GM21526 (cell line): ENCODE measurements around the gene FGD5.

Experiments used
- ATAC-seq: cut with Tn5 transposase; IDR thresholded peaks from one replicate; pipeline ENCODE4 v1.9.1; 2021; ENCODE audit warnings: moderate library complexity; ENCODE audit not compliant: unreplicated experiment, low FRiP score

Gene FGD5, protein sequence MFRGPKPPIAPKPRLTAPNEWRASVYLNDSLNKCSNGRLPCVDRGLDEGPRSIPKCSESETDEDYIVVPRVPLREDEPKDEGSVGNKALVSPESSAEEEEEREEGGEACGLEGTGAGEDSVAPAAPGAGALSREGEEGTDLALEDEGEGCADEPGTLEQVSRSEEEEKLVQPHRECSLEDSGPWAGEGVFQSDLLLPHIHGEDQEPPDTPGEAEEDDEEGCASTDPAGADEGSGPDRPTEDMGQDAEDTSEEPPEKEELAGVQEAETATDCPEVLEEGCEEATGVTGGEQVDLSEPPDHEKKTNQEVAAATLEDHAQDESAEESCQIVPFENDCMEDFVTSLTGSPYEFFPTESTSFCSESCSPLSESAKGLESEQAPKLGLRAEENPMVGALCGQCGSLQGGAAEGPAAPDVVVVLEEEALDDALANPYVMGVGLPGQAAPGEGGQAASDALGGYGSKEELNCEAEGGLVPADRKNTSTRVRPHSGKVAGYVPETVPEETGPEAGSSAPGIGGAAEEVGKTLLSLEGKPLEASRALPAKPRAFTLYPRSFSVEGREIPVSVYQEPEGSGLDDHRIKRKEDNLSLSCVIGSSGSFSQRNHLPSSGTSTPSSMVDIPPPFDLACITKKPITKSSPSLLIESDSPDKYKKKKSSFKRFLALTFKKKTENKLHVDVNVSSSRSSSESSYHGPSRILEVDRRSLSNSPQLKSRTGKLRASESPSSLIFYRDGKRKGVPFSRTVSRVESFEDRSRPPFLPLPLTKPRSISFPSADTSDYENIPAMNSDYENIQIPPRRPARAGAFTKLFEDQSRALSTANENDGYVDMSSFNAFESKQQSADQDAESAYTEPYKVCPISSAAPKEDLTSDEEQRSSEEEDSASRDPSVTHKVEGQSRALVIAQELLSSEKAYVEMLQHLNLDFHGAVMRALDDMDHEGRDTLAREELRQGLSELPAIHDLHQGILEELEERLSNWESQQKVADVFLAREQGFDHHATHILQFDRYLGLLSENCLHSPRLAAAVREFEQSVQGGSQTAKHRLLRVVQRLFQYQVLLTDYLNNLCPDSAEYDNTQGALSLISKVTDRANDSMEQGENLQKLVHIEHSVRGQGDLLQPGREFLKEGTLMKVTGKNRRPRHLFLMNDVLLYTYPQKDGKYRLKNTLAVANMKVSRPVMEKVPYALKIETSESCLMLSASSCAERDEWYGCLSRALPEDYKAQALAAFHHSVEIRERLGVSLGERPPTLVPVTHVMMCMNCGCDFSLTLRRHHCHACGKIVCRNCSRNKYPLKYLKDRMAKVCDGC (N-terminal part only)

DNA sequence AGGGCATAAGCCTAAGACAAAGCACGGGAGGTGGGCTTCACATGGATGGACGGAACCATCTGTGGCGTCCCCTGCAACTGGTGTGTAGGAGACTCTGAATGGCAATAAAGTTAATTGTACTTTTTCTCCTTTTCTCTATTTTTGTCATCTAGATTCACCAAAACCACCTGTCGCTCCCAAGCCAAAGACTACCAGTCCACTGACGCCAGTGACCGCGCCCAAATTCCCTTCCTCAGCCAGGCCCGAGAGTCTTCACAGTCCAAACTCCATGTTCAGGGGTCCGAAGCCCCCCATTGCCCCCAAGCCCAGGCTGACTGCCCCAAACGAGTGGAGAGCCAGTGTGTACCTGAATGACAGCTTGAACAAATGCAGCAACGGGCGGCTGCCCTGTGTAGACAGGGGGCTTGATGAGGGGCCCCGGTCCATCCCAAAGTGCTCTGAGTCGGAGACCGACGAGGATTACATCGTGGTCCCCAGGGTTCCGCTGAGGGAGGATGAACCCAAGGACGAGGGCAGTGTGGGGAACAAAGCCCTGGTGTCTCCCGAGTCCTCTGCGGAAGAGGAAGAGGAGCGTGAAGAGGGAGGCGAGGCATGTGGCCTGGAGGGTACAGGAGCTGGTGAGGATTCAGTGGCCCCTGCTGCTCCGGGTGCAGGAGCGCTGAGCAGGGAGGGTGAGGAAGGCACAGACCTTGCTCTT, at the start of gene FGD5:
FGD5 (plus strand) TSS at position 159 of the 697 bp plus-strand sequence; CDS start at position 269, 110 bp downstream.
- ATAC-seq, result no peak

DNA sequence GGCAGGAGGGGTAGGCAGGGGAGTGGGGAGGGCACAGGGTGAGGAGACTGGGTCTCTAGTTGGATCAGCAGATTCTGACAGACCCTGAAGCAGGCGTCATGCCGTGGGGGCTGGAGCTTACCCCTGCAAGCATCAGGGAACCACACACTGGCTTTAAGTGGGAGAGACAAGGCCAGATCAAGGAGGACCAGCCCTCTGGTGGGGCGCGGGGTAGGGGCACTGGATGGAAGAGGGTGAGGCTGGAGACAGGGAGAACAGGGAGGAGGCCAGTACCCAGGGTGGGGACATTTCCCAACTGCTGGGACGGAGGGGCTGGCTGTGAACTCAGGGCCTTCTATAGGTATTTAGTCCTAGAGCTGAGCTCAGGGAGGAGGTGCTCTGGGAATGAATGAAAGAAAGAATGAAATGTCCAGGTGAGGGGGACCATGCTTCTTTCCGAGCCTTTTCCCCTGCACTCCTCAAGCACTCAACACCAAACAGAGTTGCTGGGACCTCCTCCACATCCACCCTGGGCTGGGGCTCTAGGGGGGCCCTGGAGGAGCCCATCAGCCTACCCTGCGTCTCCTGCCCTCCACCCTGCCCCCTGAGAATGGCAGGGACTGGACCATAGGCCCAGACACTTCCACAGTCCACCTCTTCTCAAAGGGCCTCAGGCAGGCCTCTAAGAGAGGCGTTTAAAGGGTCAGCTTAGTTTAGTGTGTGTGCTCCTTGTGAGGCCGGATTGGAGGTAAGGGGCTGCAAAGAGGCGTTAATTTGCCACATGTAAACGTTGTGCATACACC, 49.0 kb upstream of the FGD5 start:
- ATAC-seq, result no peak

DNA sequence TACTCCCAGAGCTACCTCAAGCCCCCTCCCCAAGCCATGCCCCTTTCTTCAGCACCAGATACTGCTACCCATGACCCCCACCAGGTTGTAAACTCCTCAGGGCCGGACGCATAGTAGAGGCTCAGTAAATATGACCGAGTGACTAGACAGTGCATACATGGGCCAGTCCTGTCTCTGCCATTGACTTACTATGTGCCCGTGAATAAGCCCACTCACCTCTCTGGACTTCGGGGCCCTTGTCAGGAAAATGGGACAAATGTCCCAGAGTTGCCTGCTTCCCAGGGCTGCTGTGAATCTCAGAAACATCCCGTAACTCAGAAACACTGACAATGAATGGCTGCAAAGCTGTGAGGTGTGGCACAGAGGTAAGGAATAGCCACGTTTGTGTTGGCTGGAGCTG, 48.2 kb upstream of the FGD5 start:
- no peak for ATAC-seq

DNA sequence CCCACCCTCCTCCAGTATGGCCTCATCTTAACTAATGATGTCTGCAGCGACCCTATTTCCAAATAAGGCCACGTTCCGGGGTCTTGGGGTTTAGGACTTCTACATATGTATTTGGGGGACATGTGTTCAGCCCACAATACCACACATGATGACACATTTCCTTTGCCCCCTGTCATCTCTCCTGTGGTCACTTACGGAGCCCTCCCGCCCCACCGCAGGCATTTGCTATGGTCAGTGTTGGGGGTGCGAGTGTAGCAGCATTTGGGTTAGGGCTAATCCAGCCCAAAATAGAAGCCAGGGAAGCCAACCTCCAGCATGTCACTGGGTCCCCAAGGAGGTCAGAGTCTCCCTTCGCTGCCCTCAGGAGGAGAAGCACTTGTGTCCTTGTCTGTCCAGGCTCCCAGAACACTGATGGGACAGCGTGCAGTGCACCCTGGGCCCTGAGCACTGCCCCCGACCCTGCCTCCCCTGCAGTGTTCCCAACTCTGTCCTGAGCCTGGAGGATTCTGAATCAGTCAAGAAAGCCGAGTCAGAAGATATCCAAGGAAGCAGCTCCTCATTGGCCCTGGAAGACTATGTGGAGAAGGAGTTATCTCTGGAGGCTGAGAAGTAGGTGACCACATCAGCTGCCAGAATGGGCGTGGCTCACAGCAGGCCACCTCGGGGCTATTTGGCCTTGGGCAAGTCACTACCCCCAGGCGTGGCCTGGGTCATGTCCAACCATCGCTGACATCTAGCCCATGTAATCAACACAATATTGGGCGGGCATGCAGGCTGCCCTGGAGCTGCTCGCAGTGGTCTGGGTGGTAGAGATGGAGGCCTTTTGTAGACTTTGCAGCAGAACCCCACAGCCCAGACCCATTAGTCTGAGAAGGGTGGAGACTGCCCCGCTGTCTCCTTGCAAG, 46.9 kb upstream of the FGD5 start:
- ATAC-seq, result no peak

DNA sequence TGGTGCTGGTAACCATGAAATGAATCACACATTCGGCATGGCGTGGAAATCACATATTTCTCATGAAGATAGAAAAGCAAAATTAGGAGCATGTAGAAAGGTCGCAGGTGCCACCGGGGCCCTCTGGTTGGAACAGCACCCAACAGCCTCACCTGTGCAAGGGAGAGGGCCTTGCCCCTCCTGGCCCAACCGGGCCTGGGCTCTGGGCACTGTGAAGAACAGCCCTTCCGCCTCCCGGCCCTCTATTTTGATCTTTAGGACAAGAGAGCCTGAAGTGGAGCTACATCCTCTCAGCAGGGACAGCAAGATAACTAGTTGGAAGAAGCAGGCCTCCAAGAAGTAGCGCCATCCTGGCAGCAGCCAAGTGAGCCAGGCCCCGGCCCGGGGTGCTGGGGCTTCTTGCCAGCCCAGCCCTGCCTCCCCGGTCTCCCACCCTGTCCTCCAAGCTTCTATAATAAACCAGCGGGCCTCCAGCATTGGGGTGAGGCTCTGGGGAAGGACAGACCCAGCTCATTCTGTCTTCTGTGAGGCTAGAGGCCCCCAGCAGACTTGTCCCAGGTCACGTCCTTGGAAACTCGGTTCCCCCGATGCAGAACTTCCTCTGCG, 46.1 kb upstream of the FGD5 start:
- ATAC-seq, result no peak

DNA sequence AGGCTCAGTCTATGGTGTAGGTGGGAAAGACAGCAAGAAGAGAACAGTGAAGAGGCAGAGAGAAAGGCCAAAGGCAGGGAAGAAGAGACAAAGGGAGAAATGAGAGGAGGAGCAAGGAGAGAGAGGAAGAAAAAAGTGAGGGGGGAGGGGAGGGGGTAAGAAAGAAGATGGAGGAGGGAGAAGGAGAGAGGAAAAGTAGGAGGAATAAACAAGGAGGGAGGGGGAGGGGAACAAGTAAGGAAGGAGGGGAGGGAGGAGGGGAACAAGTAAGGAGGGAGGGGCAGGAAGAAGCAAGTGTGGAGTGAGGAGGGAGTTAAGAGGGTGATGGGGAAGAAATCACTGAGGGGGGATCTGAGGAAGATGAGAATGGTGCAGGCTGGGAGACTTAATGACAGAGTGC, 45.5 kb upstream of the FGD5 start:
- ATAC-seq, result no peak

DNA sequence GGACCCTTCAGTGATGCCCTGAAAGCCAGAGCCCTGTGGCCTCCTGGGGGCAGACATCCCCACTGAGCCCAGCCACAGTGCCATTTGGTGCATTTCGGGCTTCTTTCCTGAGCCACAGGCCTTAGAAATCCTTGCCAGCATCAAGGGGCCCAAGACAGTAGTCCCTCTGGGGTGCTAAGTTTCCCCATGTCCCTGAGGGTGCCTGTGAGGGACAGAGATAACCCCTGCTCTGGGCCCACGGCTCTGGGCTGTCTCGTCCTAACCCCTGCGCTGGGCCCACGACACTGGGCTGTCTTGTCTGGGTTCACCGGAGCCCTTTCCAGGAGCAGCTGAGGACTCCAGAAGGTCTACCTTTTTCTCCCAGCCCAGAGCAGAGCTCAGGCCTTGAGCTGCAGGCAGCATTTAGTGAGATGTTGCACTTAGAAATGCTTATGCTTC, 45.1 kb upstream of the FGD5 start:
- ATAC-seq, result no peak

DNA sequence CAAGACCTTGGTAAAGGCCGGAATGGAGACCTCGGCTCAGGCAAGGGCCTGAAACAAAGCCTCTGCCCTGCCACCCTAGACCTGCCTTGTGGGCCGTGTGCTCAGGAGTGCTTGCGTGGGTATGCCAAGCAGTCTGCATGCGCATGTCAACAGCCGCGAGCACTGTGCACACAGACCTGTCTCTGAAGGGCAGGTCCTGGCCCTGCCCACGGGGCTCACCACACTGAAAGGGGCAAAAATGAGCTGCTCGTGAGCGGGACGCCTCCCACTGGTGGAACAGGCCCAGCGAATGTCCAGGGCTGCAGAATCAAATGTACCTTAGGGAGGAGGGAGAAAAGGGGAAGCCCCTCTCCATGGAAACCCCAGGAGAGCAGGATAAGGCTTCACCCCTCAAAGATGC, 44.3 kb upstream of the FGD5 start:
- no peak for ATAC-seq

DNA sequence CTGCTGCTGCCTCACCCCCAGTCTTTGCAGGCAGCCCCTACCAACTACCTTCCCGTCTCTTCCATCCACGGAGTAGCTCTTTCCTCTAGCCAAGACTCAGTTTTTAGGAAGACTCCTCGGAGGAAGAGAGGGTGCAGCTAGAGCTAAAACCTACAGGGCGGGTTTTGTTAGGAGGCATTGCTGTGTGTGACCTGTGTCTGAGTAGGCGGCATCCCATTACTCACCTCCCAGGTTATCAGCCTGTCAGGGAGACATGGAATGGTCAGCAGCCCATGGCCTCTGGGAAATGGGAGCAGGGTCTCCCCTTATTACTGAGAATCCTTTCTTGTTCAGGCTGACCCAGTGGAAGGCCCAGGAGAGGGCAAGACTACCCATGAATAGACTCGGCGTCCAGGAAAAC, 43.8 kb upstream of the FGD5 start:
- no peak for ATAC-seq

DNA sequence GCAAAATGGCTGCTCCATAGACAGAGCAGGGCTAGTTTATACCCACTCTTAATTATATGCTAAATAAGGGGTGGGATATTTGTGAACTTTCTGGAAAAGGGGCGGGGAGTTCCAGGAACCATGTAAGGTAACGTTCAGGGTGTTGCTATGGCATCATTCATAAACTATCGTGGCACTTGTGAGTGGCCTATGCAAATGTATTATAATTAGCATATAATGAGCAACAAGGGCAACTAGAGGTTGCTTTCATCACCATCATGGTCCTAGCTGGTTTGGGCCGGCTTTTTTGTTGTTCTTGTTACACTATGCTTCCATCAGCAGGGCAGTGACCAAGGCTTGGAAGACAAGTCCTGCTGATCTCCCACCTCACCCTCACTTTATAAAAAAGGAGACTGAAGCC, 43.2 kb upstream of the FGD5 start:
- ATAC-seq, result no peak

DNA sequence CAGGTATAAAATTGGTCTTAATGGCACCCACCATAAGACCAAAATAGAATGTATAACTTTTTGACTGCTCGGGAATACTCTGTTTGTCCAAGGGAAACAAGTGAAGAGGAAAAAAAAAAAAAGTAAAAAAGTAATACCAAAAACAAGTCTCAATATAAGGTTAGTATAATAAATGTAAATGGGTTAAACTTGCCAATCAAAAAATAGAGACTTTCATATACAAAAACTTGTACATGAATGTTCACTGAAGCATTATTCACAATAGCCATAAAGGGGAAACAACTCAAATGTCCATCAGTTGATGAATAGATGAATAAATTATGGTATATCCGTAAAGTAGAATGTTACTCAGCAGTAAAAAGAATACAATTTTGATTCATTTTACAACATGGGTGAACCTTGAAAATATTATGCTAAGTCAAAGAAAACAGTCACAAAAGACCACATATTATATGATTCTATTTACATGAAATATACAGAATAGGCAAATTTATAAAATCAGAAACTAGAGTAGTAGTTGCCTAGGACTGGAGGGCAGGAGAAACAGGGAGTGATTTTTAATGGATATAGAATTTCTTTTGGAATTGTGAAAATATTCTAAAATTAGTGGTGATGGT, 39.6 kb upstream of the FGD5 start:
- ATAC-seq, result no peak

DNA sequence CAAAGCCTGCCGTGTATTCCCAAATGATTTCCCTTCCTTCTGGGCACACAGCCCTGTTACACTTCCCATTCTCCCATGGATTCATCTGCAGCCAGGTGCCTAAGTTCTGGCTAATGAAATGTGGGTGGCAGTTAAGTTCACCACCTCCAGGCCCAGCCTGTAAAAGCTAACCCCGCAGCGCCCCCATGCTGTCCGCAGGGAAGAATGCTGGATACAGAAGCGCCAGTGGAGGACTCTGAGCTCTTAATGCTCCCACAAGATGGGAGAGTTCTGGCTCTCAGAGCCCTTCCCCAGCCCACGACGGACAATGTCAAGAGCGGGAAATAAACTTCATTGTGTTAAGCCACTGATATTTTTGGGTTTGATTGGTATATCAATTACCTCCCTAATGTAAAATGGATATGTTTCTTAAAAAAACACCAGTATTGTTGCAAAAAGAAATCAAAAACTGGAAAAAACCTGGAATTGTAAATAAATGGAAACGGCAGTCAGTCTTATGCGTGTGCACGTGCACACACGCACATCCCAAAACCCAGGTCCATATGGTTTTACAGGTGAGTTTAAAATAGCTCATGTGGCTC, 37.7 kb upstream of the FGD5 start:
- peak; percentile 76 for ATAC-seq

DNA sequence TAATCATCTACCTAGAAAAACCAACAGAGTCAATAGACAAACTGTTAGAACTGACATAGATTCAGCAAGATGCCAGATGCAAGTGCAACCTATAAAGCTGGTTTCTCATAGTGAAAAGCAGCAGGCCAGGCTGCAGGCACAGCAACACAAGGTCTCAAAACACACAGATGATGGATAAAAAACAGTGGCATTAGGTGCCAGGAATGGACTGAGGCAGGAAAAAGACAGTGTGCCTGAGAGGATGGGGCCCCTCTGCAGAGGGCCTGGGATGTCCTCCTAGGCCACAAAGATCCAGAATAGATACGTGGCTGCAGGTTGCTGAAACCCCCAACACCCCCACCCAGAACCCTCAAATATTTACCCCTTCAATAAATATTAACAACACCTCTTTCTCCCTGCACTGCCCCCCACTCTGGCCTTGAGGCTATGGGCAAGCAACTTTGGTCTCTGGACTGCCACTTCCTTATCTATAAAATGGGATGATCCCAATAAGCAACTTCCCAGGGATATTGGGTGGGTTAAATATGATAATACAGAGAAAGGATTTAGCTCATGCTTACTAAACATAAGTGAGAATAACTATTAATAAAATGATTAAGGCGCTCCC, 35.2 kb upstream of the FGD5 start:
- no peak for ATAC-seq

DNA sequence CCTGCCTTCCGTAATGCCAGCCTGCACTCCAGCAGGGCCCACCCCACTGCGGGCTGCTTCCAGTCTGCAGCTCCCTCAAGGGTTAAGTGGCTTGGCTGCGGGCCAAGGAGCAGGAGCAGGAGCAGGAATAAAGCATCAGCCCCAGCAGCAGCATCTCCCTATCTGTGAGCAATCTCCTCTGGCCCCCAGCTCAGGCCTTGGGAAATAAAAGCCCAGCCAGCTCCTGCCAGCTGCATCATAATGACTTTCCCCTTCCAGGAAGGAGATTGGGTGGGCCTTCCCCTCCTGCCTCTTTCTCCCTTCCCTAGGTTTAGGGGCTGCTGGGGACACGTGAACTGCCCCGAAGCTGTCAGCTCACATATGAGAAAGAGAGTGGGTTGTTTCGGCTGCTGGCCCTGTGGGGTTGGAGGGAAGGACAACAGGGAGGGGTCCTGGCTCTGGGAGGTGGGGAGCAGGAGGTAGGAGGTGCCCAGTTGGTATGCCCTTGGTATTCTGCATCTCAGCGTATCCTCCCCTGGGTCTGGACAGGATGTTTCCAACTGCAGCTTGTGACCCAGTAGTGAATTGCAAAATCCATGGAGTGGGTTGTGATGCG, 34.6 kb upstream of the FGD5 start:
- ATAC-seq, result no peak

DNA sequence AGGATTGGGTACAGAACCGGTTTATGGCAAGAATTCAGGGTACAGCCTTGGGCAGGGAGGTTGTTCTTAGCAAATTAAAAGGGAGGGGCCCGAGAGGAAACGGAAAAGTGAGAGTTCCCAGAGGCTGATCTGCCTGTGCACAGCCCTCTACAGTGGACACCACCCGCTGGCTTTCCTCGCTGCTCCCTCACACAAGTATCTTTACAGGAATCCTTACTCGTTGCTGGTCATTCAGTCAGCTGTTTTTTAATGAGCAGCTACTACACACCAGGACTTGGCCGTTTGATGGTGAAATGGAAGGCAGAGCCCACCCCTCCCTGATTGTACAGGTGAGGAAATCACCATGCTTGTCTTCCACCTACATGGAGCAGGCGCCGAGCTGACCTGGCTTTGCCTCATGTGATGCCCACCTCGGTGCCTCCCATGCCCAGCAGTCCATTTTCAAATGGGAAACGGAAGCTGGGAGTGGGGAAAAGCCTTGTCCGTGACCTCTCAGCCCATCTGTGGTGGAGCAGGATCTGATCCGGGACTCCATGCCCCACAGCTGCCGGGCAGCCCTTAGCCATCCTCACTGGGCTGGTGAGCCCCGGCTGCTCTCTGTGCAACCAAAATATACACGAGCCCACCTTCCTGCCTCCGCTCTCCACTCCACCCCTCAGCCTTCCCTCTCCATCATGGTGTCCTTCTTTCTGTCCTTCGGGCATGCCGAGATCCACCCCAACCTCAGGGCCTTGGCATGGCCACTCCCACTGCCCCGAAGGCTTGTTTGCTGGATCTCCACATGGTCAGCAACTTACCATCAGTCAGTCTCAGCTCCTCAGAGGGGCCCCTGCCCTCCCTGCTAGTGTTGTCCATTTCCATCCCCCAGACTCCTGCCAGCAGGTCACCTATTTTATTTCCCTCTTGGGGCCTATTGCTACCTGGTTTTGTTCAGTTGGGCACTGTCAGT, 33.3 kb upstream of the FGD5 start:
- ATAC-seq, result no peak
